GM18511 (cell line): ENCODE results near the gene IPO8.

Experiments used
- ATAC-seq: cut with Tn5 transposase; IDR thresholded peaks from one replicate; pipeline ENCODE4 v1.9.1; 2021; ENCODE audit warnings: mild to moderate bottlenecking, moderate library complexity; ENCODE audit not compliant: unreplicated experiment

Gene IPO8

GRCh38 chr12:30695199-30696102, at the start of gene IPO8:
IPO8 (minus strand) TSS chr12:30695869; CDS start chr12:30695647, 222 bp downstream.
- ATAC-seq, result peak; percentile 85

GRCh38 chr12:30744321-30744720, 48.7 kb upstream of the IPO8 start:
- no peak for ATAC-seq

GRCh38 chr12:30740274-30740673, 44.6 kb upstream of the IPO8 start:
- ATAC-seq, result no peak

- no peak for ATAC-seq
Observed at GRCh38 chr12:30739020-30739419, 43.4 kb upstream of the IPO8 start.

- ATAC-seq, result no peak
Observed at GRCh38 chr12:30732954-30733637, 37.4 kb upstream of the IPO8 start.

GRCh38 chr12:30730011-30730410, 34.3 kb upstream of the IPO8 start:
- ATAC-seq, result no peak

- ATAC-seq, result no peak
Observed at GRCh38 chr12:30729547-30729946, 33.9 kb upstream of the IPO8 start.

- no peak for ATAC-seq
Observed at GRCh38 chr12:30726647-30727046, 31.0 kb upstream of the IPO8 start.

GRCh38 chr12:30725739-30726138, 30.1 kb upstream of the IPO8 start:
- no peak for ATAC-seq

- ATAC-seq, result no peak
Observed at GRCh38 chr12:30719060-30719459, 23.4 kb upstream of the IPO8 start.

- ATAC-seq, result no peak
Observed at GRCh38 chr12:30707613-30708342, 12.1 kb upstream of the IPO8 start.

- ATAC-seq, result no peak
Observed at GRCh38 chr12:30706476-30706875, 10.8 kb upstream of the IPO8 start.

GRCh38 chr12:30701056-30701455, 5.4 kb upstream of the IPO8 start:
- ATAC-seq, result no peak

GRCh38 chr12:30700216-30700900, 4.7 kb upstream of the IPO8 start:
- no peak for ATAC-seq

- ATAC-seq, result no peak
Observed at GRCh38 chr12:30698346-30698745, 2.7 kb upstream of the IPO8 start.

- ATAC-seq, result no peak
Observed at GRCh38 chr12:30696943-30697342, 1.3 kb upstream of the IPO8 start.

- ATAC-seq, result no peak
Observed at GRCh38 chr12:30696486-30696885, 817 bp upstream of the IPO8 start.

GRCh38 chr12:30696103-30696408, 387 bp upstream of the IPO8 start:
- ATAC-seq, result peak; percentile 41

GRCh38 chr12:30694412-30695198, 1.1 kb downstream of the IPO8 start:
- ATAC-seq, result peak; percentile 41

- ATAC-seq, result no peak
Observed at GRCh38 chr12:30692470-30692869, 3.2 kb downstream of the IPO8 start.
